Kidney tubule cell (primary cell): ENCODE data around the gene LRRC8E.
A peak's percentile ranks its signal among the peaks of the same experiment; 100 is the strongest.
"Not testable (repeated sequence)": the region's sequence is repeated elsewhere in the genome, so short reads cannot be mapped to it uniquely, and the experiment has no call there.

ENCODE experiments used
- DNase-seq: peaks from one replicate; pipeline ENCODE4 v3.0.0-alpha.2; 2018; ENCODE audit warnings: low spot score

The LRRC8E gene

DNA sequence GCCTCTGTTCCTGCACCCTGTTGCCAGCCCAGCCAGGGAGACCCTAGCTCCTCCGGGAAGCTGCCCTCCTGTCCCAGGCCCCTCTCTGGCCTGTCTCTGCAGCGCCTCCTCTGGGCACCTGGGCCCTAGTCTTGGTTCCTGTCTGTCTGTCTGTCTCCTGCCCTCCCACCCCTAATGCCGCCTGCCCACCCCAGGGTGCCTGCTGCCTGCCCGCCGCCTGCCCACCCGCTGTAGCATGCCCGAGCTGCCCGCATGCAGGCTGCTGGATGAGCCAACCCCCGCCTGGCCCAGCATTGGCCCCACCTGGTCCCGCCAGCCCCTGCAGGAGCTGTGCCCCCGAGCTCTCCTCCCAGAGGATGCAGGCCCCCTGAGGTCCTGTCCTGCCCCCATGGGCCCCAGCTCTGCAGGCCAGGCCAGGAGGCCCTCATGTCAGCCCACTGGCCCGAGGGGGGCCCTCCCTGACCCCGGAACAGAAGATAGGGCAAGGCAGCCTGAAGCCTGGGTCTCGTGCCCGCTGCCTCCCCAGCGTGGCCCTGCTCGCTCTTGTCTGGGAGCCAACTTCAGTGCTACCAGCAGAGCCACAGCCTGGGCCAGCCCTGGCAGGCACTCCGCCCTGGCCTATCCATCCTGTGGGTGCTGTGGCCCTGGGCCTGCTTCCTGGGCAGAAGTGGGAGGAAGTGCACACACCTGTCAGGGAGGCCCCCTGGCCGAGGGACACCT is 20.6 kb downstream of the LRRC8E start:
- no peak for DNase-seq

DNA sequence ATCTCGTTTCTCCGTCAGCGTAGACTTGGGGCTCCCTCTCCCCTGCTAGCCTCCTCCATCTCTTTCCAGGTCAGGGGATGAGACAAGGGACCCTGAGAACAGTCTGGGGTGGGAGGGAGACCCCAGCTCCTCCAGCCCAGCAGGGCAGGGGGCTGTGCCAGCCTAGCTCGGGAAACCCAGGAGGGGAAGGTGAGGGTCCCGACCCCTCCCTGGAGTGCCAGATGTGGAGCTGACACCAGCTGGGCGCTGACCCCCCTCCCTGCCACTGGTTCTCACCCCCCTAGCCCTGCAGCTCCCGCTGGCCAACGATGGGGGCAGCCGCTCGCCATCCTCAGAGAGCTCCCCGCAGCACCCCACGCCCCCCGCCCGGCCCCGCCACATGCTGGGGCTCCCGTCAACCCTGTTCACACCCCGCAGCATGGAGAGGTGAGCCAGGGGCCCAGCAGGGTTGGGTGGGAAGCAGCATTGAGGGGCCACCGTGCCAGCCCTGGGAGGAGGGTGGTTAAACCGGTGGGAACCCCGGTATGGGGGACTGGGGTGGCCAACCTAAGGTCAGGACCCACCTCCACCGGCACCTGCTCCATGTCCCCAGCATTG is 21.3 kb downstream of the LRRC8E start:
- no peak for DNase-seq

DNA sequence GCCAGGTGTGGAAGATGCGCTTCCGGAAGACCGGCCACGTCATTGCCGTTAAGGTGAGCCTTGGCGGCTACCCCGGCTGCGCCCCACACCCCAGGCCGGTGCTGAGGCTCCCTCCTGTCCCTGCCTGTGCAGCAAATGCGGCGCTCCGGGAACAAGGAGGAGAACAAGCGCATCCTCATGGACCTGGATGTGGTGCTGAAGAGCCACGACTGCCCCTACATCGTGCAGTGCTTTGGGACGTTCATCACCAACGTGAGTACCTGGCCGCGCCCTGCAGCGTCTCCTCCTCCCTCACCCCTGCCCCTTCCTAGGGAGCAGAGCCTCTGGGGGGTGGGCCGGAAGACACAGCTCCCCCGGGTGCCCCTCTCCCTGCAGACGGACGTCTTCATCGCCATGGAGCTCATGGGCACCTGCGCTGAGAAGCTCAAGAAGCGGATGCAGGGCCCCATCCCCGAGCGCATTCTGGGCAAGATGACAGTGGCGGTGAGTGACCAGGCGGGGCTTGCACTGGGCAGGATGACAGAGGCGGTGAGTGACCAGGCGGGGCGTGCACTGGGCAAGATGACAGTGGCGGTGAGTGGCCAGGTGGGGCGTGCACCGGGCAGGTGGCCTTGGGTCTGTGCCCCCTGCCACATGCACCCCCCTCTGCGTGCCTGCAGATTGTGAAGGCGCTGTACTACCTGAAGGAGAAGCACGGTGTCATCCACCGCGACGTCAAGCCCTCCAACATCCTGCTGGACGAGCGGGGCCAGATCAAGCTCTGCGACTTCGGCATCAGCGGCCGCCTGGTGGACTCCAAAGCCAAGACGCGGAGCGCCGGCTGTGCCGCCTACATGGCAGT is 22.2 kb downstream of the LRRC8E start:
- DNase-seq = no peak

DNA sequence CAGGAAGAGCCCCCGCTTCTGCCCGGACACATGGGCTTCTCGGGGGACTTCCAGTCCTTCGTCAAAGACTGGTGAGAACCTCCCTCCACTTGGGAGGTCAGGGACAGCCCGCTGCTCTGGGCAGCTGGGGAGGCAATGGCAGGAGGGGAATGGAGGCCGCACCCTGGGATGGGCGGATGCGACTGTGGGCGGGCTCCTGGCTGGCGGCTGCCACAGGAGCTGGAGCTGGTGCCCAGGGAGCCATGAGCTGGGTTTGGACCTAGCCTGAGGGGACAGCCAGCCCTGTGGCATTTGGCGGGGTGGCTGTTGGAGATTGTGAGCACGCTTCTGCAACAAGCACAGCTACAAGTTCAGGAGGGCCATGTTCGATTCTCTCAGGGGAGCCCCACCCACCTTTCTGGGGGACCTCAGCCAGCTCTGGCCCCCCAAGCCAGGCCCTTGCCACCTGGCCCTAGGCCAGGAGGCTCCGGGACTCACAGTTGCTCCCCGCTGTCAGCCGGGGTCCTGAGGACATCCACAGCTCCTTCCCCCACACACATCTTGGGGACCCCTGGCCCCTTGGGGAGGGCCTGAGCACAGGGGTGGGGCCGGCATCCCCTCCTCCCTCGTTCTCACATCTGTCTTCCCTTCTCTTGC is 23.3 kb downstream of the LRRC8E start:
- no peak for DNase-seq

DNA sequence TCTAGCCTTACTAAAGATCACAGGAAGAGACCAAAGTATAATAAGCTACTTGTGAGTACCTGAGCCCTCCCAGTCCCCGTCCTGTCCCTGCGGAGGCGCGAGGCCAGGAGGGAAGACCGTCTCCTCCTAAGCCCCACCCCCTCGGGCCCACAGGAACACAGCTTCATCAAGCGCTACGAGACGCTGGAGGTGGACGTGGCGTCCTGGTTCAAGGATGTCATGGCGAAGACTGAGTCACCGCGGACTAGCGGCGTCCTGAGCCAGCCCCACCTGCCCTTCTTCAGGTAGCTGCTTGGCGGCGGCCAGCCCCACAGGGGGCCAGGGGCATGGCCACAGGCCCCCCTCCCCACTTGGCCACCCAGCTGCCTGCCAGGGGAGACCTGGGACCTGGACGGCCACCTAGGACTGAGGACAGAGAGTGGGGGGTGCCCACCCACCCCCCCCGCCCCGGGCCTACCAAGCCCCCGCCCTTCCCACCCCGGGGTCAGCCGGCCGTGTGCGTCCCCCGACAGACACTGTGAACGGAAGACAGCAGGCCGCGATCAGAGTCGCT is 23.9 kb downstream of the LRRC8E start:
- DNase-seq = no peak

DNA sequence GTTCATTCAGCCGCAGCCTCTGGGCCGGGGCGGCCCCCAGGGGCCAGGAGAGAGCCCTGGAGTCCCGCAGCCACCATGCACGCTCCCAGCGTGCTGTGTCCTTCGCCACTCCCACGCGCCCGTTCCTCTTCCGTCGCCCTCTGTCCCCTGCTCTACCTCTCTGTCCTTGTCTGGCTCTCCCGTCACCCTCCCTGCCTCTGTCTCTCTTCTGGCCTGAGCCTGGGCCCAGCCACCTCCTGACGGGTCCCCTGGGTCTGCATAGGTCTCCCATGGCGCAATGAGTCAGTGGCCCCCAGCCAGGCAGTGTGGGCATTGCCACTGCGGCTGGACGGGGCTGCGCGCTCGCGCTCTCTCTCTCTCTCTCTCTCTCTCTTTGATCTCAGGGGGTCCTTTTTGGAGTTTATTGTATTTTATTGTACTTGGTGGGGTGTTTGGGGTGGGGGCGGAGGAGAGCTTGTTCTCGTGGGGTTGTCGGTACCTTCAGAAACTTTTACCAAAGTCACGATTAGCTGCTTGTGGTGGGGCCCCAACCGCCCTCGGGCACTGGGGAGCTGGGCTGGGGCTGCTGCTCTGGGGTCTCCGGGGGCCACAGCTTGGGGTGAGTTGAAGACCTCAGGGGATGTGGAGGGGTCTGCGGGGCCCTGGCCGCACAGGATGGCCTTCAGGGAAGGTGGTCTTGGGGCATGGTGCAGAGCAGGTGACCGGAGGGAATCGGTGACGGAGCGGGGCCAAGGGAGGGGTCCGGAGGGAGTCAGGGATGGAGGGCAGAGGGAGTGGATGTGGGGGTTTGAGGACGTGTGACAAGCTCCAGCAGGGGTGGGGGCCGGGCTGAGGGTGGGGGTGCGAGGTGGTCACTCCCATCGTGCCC is 24.6 kb downstream of the LRRC8E start:
- DNase-seq = no peak

DNA sequence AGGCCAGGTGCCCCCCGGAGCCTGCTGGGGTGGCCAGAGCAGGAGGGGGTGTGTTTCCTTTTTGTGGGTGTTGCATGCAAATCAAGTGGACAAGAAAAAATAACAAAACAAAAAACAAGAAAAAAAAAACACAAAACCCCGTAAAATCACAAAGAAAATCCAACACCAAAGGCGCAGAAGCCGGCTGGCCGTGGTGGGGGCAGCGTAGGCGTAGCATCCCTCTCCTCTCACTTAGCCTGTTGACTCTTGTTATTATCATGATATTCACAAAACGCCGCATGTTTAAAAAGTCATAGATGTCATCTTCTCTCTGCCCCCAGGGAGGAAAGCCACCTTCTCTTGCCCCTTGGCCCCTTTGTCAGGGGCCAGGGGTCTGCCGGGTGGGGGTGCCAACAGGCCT is 25.3 kb downstream of the LRRC8E start:
- no peak for DNase-seq

DNA sequence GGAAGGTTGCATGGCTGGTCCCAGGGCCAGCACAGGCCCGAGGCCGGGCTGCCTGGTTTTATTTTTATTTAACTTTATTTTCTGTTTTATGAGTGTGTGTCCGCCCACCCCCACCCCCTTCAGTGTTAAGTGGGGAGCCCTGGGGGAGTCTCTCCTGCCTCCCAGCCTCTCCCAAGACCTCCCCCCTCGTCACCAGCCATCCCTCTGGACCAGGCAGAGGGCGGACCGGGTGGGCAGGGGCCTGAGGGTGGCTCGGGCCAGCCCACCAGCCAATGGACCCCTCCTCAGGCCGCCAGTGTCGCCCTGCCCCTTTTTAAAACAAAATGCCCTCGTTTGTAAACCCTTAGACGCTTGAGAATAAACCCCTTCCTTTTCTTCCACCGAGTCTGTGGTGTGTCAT is 25.8 kb downstream of the LRRC8E start:
- DNase-seq = no peak

DNA sequence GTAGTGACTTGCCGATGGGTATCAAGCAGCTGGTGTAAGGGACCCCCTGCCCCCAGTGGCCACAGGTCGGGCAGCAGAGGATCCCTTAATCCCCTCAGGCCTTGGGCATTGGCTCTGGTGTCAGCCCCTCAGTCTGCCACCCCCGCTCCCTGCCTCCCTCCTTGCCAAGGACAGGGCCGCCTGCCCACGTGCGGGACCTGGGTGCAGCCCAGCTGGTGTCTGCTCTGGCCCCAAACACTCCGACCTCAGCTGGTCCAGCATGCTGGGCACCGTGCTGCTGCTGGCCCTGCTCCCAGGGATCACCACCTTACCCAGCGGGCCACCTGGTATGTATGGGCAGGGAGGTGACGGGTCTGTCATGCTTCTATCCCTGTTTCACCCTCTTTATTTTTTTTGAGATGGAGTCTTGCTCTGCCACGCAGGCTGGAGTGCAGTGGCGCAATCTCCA is 26.3 kb downstream of the LRRC8E start, which contains the start of gene TGFBR3L:
Gene TGFBR3L (plus strand): TSS at position 233 of the 448 bp plus-strand sequence.
- no peak for DNase-seq

DNA sequence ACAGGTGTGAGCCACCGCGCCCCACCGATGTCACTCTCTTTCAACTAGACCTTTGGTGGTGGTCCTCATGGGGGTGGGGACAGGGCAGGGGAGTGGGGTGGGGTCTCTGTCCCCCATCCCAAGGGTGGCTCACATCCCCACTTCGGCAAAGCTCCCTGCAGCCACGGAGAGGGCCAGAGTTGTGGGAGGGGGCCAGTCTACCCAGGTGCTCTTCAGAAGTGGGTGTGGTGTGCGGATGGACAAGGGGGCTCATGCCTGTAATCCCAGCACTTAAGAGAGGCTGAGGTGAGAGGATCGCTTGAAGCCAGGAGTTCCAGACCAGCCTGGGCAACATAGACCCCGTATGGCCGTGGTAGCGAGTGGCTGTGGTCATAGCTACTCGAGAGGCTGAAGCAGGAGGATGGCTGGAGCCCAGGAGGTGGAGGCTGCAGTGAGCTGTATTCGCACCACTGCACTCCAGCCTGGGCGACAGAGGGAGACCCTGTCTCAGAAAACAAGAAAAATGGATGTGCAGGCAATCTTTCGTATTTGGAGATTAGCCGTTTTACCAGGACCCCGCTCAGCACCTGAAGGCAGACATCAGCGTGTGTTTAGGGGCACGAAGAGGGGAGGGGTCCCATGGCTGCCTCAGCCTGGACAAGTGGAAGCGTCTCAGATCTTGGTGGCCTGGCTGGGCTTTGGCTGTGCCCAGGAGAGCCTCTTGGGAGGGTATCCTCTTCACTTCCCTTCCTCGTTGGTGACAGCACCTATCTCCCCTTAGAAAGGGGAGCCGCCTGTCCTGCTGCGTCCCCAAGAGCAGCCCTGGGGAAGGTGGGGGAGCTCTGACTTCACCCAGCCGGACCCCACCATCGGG is 27.2 kb downstream of the LRRC8E start:
- DNase-seq = no peak

DNA sequence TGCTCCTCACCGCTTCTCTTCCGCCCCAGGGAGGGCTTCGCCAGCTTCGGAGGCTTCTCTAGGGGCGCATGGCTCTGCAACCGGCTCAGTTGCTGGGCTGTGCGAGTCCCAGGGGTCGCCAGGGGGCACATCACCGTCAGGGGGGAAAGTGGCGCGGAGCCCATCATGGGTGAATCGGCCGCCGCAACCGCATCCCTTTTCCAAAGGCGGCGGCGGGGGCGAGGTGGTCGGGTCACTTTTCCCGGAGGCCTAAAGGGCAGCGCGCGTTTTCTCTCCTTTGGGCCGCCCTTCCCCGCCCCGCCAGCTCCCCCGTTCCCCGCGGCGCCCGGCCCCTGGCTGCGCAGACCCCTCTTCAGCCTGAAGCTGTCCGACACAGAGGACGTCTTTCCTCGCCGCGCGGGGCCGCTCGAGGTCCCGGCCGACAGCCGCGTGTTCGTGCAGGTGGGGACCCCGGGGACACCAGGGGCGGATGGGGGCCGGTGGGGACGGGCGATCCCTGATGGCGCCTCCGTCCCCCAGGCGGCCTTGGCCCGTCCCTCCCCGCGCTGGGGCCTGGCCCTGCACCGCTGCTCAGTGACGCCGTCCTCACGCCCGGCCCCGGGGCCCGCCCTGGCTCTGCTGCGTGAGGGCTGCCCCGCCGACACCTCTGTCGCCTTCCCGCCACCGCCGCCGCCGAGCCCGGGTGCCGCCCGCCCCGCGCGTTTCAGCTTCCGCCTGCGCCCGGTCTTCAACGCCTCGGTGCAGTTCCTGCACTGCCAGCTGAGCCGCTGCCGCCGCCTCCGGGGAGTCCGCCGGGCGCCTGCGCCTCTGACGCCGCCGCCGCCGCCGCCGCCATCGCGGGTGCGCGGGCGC is 28.0 kb downstream of the LRRC8E start:
- DNase-seq = peak; percentile 48

DNA sequence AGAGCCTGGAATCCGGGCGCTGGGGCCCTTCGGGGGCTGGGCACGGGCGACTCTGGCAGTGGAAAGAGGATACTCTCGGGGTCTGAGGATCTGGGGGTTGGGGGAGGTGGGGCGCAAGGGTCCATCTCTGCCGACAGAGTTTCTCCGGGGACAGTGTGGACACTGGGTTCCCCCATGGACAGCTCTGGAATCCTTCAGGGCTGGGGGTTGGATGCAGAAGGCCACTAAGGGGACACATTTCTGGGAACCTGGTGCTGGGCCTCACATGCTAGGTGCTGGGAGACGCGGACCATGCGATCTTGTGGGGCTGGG is 28.6 kb downstream of the LRRC8E start:
- no peak for DNase-seq

DNA sequence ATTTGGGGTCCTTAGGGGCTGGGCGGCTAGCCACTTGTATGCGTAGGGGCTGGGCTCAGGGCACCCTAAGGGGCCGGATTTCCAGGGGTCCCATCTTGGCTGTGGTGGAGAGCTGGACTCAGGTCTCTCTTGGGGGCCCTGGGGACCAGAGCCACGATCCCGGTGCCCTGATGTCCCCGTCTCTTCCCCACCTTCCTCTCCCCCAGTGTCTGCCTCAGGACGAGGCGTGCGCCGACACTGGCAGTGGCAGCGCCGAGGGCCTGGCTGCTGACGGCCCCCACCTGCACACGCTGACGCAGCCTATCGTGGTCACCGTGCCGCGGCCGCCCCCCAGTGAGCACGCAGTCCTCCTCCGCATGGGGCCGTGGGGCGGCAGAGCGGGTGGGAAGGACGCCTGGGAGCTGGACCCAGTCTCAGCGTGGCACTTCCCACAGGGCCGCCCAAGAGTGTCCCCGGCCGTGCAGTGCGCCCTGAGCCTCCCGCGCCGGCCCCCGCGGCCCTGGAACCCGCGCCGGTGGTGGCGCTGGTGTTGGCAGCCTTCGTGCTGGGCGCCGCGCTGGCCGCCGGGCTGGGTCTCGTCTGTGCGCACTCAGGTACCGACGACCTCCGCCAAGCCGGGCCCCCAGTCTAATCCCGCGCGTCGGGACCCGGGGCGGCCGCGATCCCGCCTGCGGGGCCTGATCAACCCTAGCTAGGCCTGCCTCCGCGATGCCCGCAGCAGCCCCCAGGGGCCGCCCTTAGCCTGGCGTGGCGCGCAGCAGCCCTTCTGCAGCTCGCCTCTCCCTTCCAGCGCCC is 29.2 kb downstream of the LRRC8E start:
- peak; percentile 56 for DNase-seq

DNA sequence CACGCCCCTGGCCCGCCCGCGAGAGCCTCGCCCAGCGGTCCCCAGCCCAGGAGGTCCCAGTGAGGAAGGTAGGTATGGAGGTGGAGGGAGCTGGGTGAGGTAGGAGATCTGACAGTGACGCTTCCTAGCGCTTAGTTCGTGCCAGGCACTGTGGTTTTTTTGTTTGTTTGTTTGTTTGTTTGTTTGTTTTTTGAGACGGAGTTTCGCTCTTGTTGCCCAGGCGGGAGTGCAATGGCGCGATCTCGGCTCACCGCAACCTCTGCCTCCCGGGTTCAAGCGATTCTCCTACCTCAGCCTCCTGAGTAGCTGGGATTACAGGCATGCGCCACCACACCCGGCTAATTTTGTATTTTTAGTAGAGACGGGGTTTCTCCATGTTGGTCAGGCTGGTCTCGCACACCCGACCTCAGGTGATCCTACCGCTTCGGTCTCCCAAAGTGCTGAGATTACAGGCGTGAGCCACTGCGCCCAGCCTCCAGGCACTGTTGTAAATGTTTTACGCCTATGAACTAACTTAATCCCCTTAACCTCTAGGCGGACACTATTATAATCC is 29.8 kb downstream of the LRRC8E start:
- DNase-seq = not testable (repeated sequence)

DNA sequence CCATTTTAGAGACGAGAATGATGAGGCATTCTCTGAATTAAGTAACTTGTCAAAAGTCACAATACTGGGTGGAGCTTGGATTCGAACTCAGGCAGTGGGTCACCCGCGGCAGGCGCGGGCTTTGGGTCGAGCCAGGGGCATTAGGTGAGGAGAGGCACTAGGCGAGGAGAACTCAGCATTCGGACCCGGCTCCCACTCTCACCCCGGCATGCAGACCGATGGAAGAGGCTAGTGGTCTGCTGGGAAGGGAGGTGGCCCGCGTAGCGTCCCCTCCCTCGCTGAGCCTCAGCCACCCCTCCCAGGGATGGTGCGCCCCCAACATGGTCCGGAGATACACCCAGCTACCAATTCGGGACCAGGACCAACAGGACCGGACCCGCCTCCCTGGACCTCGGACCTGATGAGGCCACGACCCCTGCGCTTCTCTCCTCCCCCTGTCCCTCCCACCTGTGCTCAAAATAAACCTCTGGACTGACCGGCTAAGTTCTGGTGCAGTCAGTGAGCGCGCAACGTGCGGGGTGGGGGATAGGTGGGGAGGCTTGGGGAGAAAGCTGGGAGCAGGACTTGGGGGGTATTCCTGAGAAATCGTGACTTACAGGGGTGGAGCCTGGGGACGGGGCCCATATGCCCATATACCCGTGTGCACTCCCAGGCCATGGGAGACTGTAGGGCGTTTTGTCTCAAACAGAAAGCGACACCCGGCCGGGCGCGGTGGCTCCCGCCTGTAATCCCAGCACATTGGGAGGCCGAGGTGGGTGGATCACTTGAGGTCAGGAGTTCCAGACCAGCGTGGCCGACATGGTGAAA is 30.5 kb downstream of the LRRC8E start:
- no peak for DNase-seq

DNA sequence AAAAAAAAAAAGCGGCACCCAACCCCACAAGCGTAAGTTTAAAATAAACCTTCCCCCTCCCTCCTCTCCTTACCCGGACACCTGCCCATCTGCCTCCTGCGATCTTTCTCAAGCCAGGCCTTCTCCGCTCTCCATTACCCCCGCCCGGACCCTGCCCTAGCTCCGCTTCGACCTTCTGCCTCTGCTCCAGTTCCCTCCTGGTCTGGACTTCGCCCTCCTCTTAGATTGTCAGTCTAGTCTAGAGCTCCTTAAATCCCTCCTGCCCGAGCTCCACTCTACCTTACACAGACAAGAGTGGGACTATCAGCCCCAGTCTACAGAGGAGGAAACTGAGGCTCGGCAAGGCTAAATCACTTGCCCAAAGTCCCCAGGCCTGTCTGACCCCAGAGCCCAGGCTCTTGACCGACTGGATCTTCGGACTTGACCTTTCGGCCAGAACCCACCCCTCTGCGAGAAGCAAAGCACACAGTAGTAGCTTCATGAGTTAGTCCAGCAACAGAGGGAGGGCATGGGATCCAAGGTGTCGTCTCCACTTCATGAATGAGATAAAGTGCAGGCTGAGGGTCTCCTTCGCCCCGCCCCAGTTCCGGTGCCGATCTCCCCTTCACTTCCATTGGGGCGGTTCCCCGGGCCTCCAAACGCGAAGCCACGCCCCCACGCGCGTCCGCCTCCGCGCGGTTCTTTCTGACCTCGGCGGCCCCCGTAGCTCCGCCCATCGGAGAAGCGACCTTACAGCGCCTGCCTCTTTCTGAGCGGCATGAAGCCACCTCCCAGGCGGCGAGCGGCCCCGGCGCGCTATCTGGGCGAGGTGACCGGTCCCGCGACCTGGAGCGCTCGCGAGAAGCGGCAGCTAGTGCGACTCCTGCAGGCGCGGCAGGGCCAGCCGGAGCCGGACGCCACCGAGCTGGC is 31.6 kb downstream of the LRRC8E start, which contains the start of gene SNAPC2:
Gene SNAPC2 (plus strand): TSS at position 729 of the 909 bp plus-strand sequence. CDS start 29 bp downstream, at position 758.
- peak; percentile 96 for DNase-seq
